H1 (cell line): Measurements from ENCODE around the gene GPR39.

Experiments used
- CEBPB ChIP-seq: IDR thresholded peaks from 2 replicates; pipeline ENCODE4 v1.6.1; 2012; ENCODE audit warnings: low read depth, low read length
- HDAC2 ChIP-seq, 2 experiments: fragments of 300-600 bp in 1 of 2; sonication (generic) in 1 of 2; IDR thresholded peaks; 2 replicates each; pipeline ENCODE4 v1.6.1; 2011 to 2012; ENCODE audit warnings: low read depth in 2 of 2, low read length in 2 of 2, mild to moderate bottlenecking in 2 of 2, moderate library complexity in 2 of 2, borderline replicate concordance in 1 of 2, inconsistent platforms in 1 of 2
- POLR2AphosphoS5 ChIP-seq: IDR thresholded peaks from 2 replicates; pipeline ENCODE4 v1.6.1; 2011; ENCODE audit warnings: low read depth, low read length
- RFX5 ChIP-seq: IDR thresholded peaks from 2 replicates; pipeline ENCODE4 v1.6.1; 2011; ENCODE audit warnings: low read depth, low read length, improper control_type of control experiment, borderline replicate concordance
- YY1 ChIP-seq: IDR thresholded peaks from 2 replicates; pipeline ENCODE4 v1.6.1; 2011; ENCODE audit warnings: low read depth, mild to moderate bottlenecking, low read length
- TF ChIP-seq, protein P1 (sequence below), 3 experiments: IDR thresholded peaks; 1 replicate in 2 of 3; 2 replicates in 1 of 3; pipeline versions ENCODE4 v1.5.1 to v1.6.1; 2011; ENCODE audit warnings: low read length in 3 of 3, mild to moderate bottlenecking in 3 of 3, inconsistent platforms in 2 of 3, low read depth in 1 of 3, moderate library complexity in 1 of 3; ENCODE audit not compliant: insufficient read depth in 1 of 3; ENCODE audit errors: control extremely low read depth in 1 of 3

DNA sequence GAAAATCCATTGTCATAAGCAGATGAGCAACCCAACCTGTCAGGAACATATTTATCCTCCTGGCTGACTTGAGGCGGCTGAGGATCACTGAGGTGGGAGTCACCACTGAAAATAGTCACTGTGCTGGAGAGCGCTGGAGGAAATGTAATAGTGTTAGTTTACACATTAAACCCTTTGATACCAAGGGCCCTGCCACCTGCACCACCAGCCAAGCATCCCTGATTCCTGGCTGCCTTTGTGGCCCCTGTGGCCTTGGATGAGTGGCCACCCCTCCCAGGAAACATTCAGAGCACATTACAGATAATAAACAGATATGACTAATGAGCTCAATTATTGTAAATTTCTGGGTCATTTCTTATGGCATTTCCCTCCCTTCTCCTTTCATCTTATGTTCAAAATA, 147.5 kb downstream of the GPR39 start:
- no peak for TF ChIP-seq RFX5
- TF ChIP-seq YY1: no peak
- no peak for TF ChIP-seq CEBPB
- TF ChIP-seq, protein P1, sequence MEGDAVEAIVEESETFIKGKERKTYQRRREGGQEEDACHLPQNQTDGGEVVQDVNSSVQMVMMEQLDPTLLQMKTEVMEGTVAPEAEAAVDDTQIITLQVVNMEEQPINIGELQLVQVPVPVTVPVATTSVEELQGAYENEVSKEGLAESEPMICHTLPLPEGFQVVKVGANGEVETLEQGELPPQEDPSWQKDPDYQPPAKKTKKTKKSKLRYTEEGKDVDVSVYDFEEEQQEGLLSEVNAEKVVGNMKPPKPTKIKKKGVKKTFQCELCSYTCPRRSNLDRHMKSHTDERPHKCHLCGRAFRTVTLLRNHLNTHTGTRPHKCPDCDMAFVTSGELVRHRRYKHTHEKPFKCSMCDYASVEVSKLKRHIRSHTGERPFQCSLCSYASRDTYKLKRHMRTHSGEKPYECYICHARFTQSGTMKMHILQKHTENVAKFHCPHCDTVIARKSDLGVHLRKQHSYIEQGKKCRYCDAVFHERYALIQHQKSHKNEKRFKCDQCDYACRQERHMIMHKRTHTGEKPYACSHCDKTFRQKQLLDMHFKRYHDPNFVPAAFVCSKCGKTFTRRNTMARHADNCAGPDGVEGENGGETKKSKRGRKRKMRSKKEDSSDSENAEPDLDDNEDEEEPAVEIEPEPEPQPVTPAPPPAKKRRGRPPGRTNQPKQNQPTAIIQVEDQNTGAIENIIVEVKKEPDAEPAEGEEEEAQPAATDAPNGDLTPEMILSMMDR (IDR thresholded peaks at IDR 0.05; ENCODE audit: control extremely low read depth in 1 of 3, insufficient read depth in 1 of 3, low read depth in 1 of 3, low read length in 3 of 3): no peak
- TF ChIP-seq POLR2AphosphoS5: no peak
- no peak for TF ChIP-seq HDAC2 (IDR thresholded peaks at IDR 0.05; ENCODE audit: borderline replicate concordance in 1 of 2, low read depth in 2 of 2, low read length in 2 of 2)
